ENCODE results near the gene SERAC1. TPM values are rescaled to one million over a fixed set of nuclear protein-coding genes. Genes with fewer than 3 reads are reported as not detected.
"Not testable (repeated sequence)": the region's sequence is repeated elsewhere in the genome, so short reads cannot be mapped to it uniquely, and the experiment has no call there.

The SERAC1 gene
- total RNA-seq: 16.6 TPM

DNA sequence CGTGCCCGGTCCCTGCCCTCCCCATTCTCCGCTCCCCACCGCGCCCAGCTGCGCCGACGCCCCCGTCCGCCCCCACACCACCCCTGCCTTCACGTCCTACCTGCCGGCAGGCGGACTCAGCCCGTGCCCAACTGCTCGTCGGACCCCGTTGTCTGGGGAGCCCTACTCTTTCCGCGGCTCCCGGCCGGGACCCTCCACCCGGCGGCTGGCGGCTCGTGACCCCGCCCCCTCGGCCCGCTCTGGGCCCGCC is at the start of gene SERAC1:
SERAC1 (minus strand) TSS at position 223 of the 250 bp plus-strand sequence. CDS start 9,899 bp downstream, outside the sequence.
- no peak for DNase-seq (ENCODE audit: low spot score)

GRCh38 chr6:158213925-158214674 is 46.0 kb upstream of the SERAC1 start:
- DNase-seq (ENCODE audit: low spot score): peak; percentile 68

DNA sequence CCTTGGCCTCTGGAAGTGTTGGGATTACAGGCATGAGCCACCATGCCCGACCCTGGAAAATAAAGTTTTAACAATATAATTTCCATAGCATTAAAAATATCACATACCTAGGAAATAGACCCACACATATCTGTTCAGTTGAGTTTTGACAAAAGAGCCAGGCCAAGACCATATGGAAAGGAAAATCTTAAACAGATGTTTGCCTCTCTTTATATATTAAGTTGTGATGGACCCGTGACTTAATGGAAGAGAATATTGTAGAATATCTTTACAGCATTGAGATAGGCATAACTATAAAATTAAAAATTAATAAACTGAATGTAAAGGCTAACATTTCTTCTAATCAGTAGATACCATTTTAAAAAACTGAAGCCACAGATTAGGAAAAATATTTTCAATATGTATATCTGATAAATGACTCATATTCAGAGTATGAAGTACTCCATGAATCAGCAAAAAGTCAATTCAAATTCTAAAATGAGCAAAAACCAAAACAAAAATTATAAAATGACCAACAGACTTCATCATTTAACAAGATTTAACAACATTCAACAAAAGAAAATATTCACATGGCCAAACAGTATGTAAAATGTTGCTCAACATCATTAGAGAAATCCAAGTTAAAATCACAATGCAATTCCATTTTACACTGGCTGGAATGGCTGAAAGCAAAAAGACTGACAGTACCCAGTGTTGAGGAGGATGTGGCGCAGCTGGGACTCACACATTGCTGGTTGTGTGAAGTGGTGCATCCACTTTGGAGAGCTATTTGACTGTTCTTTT is 43.4 kb upstream of the SERAC1 start:
- no peak for DNase-seq (ENCODE audit: low spot score)

- DNase-seq (ENCODE audit: low spot score): not testable (repeated sequence)
These were observed 41.7 kb upstream of the SERAC1 start for GRCh38 chr6:158209582-158210333.

- DNase-seq (ENCODE audit: low spot score): not testable (repeated sequence)
These were observed 40.4 kb upstream of the SERAC1 start for GRCh38 chr6:158208226-158209030.

GRCh38 chr6:158207422-158207788 is 39.3 kb upstream of the SERAC1 start:
- DNase-seq (ENCODE audit: low spot score): no peak

GRCh38 chr6:158206740-158207421 is 38.8 kb upstream of the SERAC1 start:
- no peak for DNase-seq (ENCODE audit: low spot score)

DNA sequence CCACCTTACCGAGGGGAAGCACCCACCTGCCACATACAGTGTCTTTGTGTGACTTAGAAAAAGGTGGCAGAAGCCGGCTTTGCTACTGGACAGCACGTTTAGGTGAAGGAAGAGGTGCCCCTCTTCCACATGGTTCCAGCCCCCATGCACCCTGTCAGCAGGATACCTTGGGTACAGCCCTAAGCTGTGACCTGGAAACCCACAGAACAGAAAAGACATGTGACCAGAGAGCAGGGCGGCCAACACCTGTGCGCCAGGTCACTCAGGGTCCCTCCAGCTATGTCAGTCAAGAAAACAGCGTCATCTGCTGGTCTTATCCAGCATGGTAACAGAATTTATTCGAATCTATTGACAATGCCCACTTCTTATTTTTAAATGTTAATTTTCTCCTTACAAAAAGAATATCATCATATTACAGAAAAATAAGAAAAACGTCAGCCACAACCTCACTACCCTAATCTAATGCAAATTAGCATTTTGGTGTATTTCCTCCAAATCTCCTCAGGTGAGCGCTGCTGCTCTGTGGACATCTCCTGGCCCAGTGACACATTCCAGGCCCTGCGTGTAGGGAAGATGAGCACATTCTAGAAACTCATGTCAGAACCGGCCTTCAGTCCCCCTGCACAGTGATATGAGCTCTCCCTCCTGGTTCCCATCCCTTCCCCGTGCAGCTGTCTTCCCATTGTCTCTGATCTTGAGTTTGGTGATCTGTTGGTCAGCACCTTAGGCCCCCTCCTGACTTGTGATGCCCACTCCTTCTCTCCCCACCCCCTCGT is 37.3 kb upstream of the SERAC1 start:
- DNase-seq (ENCODE audit: low spot score): no peak

GRCh38 chr6:158198461-158198860 is 30.4 kb upstream of the SERAC1 start:
- DNase-seq (ENCODE audit: low spot score): no peak

- no peak for DNase-seq (ENCODE audit: low spot score)
These were observed 26.6 kb upstream of the SERAC1 start for GRCh38 chr6:158194487-158195280.

- DNase-seq (ENCODE audit: low spot score): no peak
These were observed 23.7 kb upstream of the SERAC1 start for GRCh38 chr6:158191761-158192160.

DNA sequence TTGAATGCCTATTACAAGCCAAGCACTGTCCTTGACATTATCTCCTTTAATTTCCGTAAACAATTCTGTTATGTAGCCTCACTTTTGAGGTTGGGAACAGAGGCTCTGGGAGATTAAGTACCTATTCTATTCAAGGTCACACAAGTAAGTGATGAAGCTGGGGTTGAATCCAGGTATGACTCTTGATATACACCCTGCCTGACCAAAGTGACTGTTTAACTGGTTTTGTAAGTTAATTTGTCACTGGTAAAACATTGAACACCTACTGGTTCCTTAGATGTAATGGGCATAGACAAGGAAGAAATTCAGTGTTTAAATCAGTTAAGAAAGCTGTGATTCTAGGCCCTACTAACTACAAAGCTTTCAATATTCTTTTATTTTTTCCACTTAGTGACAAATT is 23.0 kb upstream of the SERAC1 start:
- DNase-seq (ENCODE audit: low spot score): no peak

- no peak for DNase-seq (ENCODE audit: low spot score)
These were observed 20.5 kb upstream of the SERAC1 start for GRCh38 chr6:158188591-158188990.

GRCh38 chr6:158185729-158186456 is 17.8 kb upstream of the SERAC1 start:
- DNase-seq (ENCODE audit: low spot score): no peak

DNA sequence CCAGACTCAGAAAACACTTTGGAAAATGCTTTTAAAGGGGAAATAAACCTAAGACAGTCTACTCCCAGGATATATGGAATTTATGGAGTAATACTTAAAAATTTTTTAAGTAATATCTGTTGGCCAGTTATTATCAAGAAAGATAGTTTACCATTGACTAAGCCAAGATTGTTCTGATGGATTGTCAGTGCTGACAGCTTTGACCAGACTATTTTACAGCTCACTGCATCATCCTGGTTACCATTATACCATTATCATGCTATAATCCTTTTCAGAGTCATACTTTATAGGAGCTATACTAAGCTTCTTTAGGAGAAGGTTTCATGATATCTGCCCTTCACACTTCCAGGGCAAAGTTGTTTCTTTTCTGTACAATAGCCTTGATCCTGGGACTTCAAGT is 16.5 kb upstream of the SERAC1 start:
- no peak for DNase-seq (ENCODE audit: low spot score)

DNA sequence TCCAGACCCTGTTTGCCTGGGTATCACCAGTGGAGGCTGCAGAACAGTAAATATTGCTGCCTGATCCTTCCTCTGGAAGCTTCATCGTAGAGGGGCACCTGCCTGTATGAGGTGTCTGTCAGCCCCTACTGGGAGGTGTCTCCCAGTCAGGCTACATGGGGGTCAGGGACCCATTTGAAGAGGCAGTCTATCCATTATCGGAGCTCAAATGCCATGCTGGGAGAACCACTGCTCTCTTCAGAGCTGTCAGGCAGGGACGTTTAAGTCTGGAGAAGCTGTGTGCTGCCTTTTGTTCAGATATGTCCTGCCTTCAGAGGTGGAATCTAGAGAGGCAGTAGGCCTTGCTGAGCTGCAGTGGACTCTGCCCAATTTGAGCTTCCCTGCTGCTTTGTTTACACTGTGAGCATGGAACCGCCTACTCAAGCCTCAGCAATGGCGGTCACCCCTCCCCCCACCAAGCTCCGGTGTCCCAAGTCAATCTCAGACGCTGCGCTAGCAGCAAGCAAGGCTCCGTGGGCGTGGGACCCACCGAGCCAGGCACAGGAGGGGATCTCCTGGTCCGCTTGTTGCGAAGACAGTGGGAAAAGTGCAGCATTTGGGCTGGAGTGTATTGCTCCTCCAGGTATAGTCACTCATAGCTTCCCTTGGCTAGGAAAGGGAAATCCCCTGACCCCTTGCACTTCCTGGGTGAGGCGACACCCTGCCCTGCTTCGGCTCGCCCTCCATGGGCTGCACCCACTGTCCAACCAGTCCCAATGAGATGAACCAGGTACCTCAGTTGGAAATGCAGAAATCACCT is 15.3 kb upstream of the SERAC1 start:
- DNase-seq (ENCODE audit: low spot score): peak; percentile 52

DNA sequence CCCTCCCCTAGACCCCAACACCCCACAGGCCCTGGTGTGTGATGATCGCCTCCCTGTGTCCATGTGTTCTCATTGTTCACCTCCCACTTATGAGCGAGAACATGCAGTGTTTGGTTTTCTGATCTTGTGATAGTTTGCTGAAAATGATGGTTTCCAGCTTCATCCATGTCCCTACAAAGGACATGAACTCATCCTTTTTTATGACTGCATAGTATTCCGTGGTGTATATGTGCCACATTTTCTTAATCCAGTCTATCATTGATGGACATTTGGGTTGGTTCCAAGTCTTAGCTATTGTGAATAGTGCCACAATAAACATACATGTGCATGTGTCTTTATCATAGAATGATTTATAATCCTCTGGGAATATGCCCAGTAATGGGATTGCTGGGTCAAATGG is 9.7 kb upstream of the SERAC1 start:
- not testable (repeated sequence) for DNase-seq (ENCODE audit: low spot score)

GRCh38 chr6:158175111-158175510 is 7.0 kb upstream of the SERAC1 start:
- no peak for DNase-seq (ENCODE audit: low spot score)

Measured in mucosa of gallbladder (tissue), 1 donor.